SK-N-MC (cell line): ENCODE results near the gene RNU1-4.
"Not testable (repeated sequence)": the region's sequence is repeated elsewhere in the genome, so short reads cannot be mapped to it uniquely, and the experiment has no call there.

ENCODE experiments used
- DNase-seq: peaks from one replicate; pipeline ENCODE4 v3.0.0-alpha.2; 2011; ENCODE audit warnings: low read depth, low spot score
- H3K27ac ChIP-seq: fragments of 200-600 bp; sonication (generic); 2 replicates; pipeline ENCODE4 v1.5.1; 2016; ENCODE audit warnings: mixed run types
- H3K36me3 ChIP-seq: fragments of 200-600 bp; sonication (generic); 2 replicates; pipeline ENCODE4 v1.6.1; 2017; ENCODE audit warnings: antibody characterized with exemption, low read length, mixed read lengths; ENCODE audit not compliant: insufficient read depth
- H3K4me3 ChIP-seq: fragments of 200-600 bp; sonication (generic); 2 replicates; pipeline ENCODE4 v1.5.1; 2016
- H3K9ac ChIP-seq: fragments of 200-600 bp; sonication (generic); 2 replicates; pipeline ENCODE4 v1.8.0; 2017; ENCODE audit warnings: mixed run types, mixed read lengths; ENCODE audit not compliant: insufficient read length
- H3K9me3 ChIP-seq: fragments of 200-600 bp; sonication (generic); 2 replicates; pipeline ENCODE4 v1.6.1; 2017; ENCODE audit warnings: low read depth, mild to moderate bottlenecking, antibody characterized with exemption, low read length, moderate library complexity, mixed read lengths

The RNU1-4 gene

DNA sequence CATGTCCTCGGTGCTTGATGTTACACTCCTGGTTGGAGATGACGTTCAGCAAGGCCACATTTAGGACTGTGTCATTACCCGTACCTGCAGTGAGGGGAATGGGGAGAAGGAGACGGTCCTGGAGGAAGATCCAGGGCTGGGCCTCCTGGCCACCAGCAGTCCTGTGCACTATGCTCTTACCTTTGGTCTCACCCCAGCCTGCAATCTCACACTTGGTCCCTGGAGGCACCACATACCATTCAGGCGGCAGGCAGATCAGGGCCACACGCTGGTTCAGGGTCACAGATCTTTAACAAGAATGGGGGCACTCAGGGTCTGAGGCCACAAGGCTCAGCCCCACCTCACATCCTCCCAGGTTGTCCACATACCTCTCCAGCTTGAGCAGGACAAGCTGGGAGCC, 17.3 kb downstream of the RNU1-4 start:
- not testable (repeated sequence) for H3K9me3 ChIP-seq, H3K36me3 ChIP-seq, DNase-seq, H3K9ac ChIP-seq, H3K27ac ChIP-seq, H3K4me3 ChIP-seq

DNA sequence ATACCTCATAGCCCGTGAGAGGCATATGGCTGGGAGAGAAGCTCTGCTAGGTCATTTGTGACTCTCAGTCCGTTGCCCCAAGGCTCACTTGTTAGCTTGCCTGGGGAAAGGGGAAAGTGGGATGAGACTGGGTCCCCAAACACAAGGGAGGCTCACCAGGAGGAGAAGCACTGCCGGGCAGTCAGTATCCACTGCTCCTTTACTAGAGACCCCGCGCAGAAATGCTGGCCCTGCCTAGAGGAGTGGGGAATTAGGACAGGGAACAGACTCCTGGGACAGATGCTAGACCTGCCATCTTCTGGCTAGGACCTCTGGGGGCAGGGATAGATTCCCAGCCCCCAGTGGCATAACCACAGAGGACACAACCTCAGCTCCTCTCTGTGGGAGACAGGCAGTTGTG, 17.7 kb downstream of the RNU1-4 start:
- DNase-seq, H3K36me3 ChIP-seq, H3K4me3 ChIP-seq: not testable (repeated sequence)

DNA sequence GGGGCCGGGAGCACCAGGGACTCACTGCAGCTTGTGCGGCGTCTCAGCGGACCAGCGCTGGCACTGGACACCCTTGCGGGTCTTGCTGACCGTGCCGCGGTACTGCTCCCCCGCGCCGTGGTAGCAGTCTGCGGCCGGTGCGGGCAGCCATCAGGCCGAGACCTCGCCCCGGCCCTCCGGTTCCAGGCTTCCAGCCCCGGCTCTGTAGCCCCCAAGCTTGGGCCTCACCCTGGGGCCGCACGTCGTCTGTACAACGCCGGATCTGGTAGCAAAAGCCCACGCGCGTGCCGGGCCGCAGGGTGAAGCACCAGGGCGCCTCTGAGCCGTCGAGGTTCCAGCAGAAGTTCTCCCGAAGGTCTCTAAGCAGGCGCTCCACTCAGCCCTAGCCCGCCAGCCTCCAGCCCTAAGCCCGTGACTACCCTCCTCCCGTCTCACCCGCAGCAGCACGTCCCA, 18.8 kb downstream of the RNU1-4 start:
- H3K36me3 ChIP-seq, H3K9me3 ChIP-seq, H3K27ac ChIP-seq, H3K9ac ChIP-seq, DNase-seq, H3K4me3 ChIP-seq: not testable (repeated sequence)

More for the DNA sequence above, 17.7 kb downstream of the RNU1-4 start:
- not testable (repeated sequence) for H3K9ac ChIP-seq, H3K9me3 ChIP-seq, H3K27ac ChIP-seq

DNA sequence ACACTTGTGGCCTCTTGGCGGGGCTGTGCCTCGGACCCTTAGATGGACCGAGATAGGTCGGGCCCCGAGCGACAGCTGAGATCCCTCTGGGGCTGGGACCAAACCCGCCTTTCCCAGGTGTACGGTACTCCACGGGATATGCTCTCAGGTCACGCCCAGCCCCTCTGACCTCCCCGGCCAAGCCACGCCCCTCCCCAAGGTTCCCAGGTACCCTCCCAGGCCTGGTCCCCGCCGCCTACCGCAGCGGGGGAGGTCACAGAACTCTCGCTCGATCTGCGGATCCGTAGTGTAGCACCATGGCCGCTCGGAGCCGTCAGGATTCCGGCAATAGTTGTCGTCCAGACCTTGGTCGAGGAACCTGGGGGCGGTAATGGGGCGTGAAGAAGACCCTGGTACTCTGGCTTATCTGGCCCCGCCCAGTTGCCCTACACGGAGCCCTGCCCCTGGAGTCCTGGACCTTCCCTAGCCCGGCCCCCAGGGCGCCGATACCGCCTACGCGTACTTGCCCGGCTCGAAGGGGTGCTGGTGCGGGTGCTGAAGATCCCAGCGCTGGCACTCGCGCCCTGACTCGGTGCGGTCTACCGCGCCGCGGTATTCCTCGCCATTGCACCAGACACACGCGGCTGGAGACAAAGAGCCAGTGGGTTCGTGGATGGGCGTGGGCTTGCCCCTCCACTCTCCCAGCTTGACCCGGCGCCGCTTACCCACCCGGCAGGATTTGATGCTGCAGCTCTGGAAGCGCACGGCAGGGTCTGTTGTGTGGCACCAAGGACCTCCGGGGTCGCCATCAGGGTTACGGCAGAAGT, 19.5 kb downstream of the RNU1-4 start:
- not testable (repeated sequence) for H3K27ac ChIP-seq, H3K9me3 ChIP-seq, H3K9ac ChIP-seq, H3K4me3 ChIP-seq, H3K36me3 ChIP-seq, DNase-seq

DNA sequence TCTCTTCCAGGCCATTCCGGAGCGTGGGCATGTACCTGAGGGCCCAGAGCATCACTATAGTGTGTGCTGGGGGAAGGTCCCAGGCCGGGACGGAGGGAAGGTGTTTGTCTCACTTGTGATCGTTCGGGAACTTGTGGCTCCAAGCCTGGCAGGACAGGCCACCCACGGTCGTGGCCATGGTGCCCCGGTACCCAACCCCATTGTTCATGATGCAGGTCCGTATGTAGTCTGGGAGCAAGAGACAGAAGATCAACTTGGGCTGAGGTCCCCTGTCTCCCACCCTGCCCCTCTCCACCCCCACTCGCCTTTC, 20.1 kb downstream of the RNU1-4 start:
- H3K4me3 ChIP-seq, H3K36me3 ChIP-seq, H3K9ac ChIP-seq, H3K9me3 ChIP-seq, H3K27ac ChIP-seq, DNase-seq: not testable (repeated sequence)

DNA sequence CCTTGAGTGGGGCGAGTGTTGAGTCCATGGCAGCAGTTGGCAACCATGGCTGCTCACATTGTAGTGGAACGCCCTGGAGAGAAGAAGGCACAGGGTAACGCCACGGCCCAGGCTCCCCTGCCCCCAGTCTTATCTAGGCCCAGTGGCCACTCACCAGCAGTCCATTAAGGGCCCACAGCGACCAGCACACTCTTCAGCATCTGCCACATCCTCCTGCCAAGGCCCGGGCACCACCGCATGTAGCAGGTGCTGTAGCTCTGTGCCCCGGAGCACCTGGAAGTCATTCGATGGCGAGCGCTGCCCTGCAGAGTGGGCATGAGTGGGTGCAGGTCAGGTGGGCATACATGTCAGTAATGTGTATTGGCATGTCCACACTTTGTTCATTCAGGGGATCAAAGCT, 20.5 kb downstream of the RNU1-4 start:
- H3K27ac ChIP-seq, H3K4me3 ChIP-seq, H3K36me3 ChIP-seq, H3K9me3 ChIP-seq, DNase-seq, H3K9ac ChIP-seq: not testable (repeated sequence)

DNA sequence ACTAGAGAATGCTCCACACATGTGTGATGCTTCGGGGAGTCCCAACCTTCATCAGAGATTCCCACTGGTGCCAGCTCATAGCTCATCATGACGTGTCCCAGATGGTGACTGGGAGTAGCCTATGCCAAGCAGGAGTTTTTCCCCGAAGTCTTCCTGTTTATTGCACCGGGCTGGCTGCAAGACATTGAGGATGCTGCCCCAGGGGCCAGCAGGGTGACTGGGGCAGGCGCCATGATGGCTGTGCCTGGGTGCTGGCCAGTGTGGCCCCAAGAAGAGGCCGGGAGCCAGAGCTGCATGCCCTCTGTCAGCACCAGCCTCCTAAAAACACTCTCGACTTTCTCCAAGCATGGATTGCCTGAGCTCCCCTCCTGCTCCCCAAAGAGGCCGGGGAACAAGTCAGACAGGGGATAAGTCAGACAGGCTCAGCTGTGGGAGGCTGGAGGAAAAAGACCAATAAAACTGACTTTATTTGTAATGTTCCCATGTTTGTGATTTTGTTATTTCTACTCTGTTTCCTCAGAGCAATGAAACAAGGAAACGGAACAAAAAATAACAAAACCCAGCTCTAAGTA, 24.0 kb downstream of the RNU1-4 start:
- not testable (repeated sequence) for H3K9me3 ChIP-seq, DNase-seq, H3K4me3 ChIP-seq, H3K9ac ChIP-seq, H3K36me3 ChIP-seq, H3K27ac ChIP-seq

DNA sequence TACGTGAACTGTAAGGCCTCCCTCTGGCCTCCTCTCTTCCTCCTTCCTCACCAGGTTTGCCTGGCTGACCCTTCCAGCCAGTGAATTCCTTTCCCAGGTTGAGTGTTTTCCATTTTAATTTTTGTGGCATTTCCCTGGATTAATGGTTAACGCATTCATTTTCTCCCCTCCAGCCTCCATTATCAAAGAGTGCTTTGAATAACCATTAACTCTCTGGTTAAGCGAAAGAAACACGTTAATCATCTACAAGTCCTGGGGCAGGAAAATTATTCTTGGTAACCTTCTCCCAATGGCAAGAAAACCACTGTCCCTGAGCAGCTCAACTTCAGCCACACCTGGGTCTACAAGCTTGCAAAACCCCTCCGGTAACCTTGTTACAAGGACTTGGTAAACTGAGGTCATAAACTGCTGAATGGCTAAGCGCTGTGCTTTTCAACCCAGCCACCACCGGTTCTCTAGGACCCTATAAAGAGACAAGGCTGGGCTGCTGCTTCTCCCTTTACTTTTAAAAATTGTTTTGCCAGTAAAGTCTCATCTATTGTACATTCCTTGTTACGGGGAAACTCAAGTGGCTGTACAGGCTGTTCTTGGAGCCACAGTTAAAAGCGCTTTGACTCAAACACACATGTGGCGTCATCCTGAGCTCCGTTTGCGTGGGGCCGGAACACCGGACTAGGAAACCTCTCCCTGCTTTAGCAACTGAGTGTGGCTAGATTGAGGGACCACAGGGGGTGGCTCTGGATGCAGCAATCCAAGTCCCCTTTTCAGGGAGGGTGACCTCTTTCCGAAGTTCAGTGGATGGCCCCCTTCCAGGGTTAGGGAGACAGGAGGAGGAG, 24.7 kb downstream of the RNU1-4 start:
- not testable (repeated sequence) for H3K9me3 ChIP-seq, H3K36me3 ChIP-seq, H3K27ac ChIP-seq, H3K4me3 ChIP-seq, H3K9ac ChIP-seq, DNase-seq

DNA sequence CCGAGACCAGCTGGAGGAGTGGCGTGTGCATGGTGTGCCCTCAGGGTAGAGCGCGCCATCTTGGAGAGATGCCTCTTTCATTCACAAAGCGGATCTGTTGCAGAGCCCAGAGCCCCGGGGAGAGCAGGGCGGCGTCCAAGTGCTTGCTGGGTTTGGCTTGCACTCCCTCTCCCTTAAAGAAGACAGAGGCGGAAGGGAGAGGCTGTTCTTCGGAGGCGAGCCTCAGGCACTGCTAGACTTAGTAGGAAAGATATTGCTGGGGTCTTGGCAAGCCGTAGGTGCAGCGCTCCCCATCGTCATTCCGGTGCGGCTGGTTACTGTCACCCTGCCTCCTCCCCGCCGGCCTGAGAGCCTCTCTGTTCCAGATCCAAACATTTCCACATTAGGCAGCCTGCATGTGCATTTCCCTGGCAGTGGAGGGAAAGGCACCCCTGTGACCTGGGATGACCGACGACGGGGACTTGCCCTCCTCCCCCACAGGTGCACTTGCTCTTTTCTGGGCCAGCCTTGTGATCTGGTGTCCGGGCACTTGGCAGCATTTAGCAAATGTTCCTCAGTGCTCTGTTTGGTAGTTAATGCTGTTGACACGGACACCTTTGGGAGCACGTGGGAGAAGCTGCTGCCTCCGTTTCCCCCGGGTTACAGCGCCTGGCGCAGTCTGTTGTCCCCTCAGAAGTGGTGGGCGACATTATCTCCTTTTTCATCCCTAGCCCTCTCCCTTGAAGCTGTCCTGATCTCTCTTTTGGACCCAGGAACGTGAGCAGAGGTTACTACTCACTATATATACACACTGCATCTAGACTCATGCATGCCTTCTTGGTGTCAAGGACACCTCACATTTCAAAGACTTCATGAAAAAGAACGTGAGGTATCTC, 25.7 kb downstream of the RNU1-4 start:
- H3K36me3 ChIP-seq, H3K9ac ChIP-seq, H3K27ac ChIP-seq, H3K9me3 ChIP-seq, DNase-seq, H3K4me3 ChIP-seq: not testable (repeated sequence)

DNA sequence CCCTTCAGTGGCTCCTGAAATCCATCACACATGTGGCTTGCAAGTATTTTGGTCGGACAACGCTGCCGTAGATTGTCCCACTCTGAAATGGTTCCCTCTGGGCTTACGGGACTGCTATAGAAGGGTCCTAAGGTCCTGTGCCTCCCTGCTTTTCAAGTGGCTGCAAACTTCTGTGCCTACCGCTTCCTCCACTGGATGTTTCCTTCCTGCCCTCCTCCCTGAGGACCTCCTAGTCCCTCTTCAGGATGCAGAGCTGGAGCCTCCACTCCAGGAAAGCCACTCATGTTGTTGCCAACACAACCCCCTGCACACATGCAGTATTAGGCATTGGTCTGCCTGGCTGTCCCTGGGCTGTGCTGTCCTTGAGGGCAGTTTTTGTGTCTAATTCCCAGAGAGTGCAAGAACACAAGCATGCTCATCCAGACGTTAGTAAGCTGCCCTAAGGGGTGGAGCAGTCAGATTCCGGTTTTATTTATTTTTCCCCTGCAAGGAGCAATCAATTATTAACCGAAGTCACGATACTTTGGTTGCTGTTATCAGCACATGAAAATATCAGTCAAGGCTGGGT, 26.5 kb downstream of the RNU1-4 start:
- H3K27ac ChIP-seq, H3K9me3 ChIP-seq, H3K9ac ChIP-seq, H3K4me3 ChIP-seq, DNase-seq, H3K36me3 ChIP-seq: not testable (repeated sequence)

DNA sequence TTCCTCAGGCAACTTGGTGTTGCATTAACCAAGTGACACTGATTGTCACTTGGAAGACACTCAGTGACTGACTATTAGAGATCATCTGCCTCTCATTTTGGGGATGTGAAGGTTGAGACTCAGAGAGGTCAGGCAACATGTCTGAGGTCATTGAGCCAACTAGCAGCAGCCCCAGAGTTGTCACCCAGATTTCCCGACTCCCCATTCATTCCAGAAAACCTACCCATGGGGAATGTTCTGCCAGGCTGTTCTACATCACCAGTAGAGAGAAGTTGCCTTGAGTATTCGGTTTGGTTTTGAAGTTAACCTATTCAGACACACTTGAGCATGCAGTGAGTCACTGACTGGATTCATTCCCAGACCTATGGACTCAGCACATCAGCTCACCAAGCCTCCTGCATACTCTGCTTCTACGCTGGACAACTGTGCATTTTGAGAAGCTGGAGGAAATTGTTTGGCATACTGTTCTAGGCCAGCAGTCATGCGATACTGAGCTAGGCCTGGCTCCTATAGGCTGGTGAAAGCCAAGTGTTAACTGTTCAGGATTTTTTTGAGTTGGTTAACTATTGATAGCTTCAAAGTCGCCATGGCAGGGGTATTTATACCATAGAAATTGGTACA, 29.9 kb downstream of the RNU1-4 start:
- H3K9me3 ChIP-seq, H3K36me3 ChIP-seq, DNase-seq, H3K4me3 ChIP-seq, H3K27ac ChIP-seq, H3K9ac ChIP-seq: not testable (repeated sequence)

DNA sequence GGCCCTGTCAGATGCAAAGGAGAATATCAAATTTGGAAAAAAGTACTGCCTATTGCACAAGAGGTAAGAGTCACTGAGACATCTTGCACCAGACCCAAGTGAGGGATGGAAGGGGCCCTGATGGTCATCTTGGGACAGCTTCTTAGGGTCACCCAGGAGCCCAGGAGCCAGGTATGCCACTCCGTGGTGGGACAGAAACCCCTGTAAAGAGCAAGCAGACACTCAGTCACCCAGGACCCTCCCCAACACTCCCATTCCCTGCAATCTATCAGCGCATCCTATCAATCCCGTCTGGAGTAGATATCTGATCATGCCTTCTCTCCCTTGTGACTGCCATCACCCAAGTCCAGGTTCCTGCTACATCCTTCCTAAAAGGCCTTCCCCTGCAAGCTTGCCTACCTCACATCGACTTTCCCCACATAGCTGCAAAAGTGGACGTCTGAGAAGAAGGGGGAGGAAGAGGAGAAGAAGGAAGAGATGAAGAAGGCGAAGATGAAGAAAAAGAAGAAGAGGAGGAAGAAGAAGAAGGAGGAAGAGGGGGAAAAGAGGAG, 30.7 kb downstream of the RNU1-4 start:
- not testable (repeated sequence) for H3K4me3 ChIP-seq, H3K9me3 ChIP-seq, DNase-seq, H3K27ac ChIP-seq, H3K9ac ChIP-seq, H3K36me3 ChIP-seq
